ENCODE results near the gene IDUA.

DNA sequence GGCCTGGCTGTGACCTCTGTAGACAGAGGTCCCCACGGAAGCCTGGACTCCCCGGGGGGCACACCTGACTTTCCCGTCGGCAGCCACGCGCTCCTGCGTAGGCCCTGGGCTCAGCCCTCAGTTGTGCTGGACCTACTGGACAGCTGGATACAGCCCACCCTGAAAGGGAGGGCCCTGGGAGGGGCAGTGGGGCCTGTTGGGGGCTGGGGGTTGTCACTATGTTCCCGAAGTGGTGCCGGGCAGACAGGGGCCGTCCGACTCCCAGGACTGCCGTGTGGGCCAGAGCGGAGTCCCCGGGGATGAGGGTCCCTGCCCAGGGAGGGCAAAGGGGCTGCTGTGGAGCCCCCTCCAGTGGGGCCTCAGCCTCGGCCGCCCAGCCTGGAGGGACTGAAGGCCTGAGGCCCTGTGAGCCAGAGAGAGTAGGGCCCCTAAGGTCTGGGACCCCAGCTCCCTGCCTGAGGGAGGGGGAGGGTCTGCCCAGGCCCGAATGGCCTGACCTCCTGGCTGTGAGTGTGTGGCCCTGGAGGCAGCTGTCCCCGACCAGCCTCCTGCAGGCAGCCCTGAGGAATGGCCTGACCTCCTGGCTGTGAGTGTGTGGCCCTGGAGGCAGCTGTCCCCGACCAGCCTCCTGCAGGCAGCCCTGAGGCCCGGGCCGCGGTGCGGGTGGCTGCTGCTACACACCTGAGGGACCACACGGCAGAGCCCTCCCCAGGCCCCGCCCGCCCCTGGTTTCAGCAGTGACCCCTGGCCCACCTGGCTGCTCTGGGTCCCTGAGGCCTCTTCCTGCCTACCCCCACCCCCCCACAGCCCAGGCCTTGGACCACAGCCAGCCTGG, 50.3 kb downstream of the IDUA start:
- no peak for TF ChIP-seq CTCF (IDR thresholded peaks at IDR 0.05)
- TF ChIP-seq POLR2A (IDR thresholded peaks at IDR 0.05) = no peak
